CD8-positive, alpha-beta memory T cell (primary cell): ENCODE data around the gene TFR2. TPM values are rescaled to one million over a fixed set of nuclear protein-coding genes. Genes with fewer than 3 reads are reported as not detected.

ENCODE experiments used
- CTCF ChIA-PET: fragments of 350-600 bp; sonication (Branson Sonifier 250); formaldehyde crosslinking; loops from one replicate; lab custom pipeline; 2021; ENCODE audit warnings: antibody characterized with exemption; lab: Charles Lee
- POLR2A ChIA-PET: fragments of 350-600 bp; sonication (Branson Sonifier 250); formaldehyde crosslinking; loops from one replicate; lab custom pipeline; 2021; ENCODE audit warnings: antibody characterized with exemption; lab: Charles Lee
- DNase-seq, 5 donors: peaks; one replicate each; pipeline versions ENCODE4 v3.0.0 to v3.0.0-alpha.2; 2020 to 2022; ENCODE audit warnings: mixed read lengths in 1 of 5
- H3K27ac ChIP-seq: one replicate; pipeline ENCODE4 v1.7.0; 2013; ENCODE audit warnings: low read depth, mild to moderate bottlenecking, low read length, moderate library complexity
- H3K27me3 ChIP-seq: 2 replicates; pipeline ENCODE4 v1.7.0; 2013; ENCODE audit warnings: low read length, mild to moderate bottlenecking; ENCODE audit not compliant: insufficient read depth, poor library complexity, severe bottlenecking
- H3K36me3 ChIP-seq: 2 replicates; pipeline ENCODE4 v1.7.0; 2013; ENCODE audit warnings: mild to moderate bottlenecking, low read length, moderate library complexity; ENCODE audit not compliant: insufficient read depth
- H3K4me1 ChIP-seq: 2 replicates; pipeline ENCODE4 v1.7.0; 2013; ENCODE audit warnings: mild to moderate bottlenecking, low read length, moderate library complexity; ENCODE audit not compliant: insufficient read depth
- H3K4me3 ChIP-seq: 2 replicates; pipeline ENCODE4 v1.7.0; 2013; ENCODE audit warnings: mild to moderate bottlenecking, low read length
- H3K9me3 ChIP-seq: 2 replicates; pipeline ENCODE4 v1.7.0; 2013; ENCODE audit warnings: mild to moderate bottlenecking, low read length
- H3K27ac Mint-ChIP-seq, 8 donors: one replicate each; pipeline ENCODE4 v1.8.0; 2020 to 2021; ENCODE audit warnings: mixed read lengths in 8 of 8, mild to moderate bottlenecking in 6 of 8, inconsistent platforms in 3 of 8, moderate library complexity in 3 of 8
- H3K27me3 Mint-ChIP-seq, 2 donors: one replicate each; pipeline ENCODE4 v1.8.0; 2020 to 2021; ENCODE audit warnings: mixed read lengths in 2 of 2, mild to moderate bottlenecking in 1 of 2, moderate library complexity in 1 of 2
- H3K36me3 Mint-ChIP-seq, 3 donors: one replicate each; pipeline ENCODE4 v1.8.0; 2020 to 2021; ENCODE audit warnings: mixed read lengths in 3 of 3, inconsistent platforms in 1 of 3, mild to moderate bottlenecking in 1 of 3
- H3K4me1 Mint-ChIP-seq, 3 donors: one replicate each; pipeline ENCODE4 v1.8.0; 2020 to 2021; ENCODE audit warnings: mixed read lengths in 3 of 3, inconsistent platforms in 1 of 3, mild to moderate bottlenecking in 1 of 3
- H3K4me3 Mint-ChIP-seq, 7 donors: one replicate each; pipeline ENCODE4 v1.8.0; 2020 to 2021; ENCODE audit warnings: mixed read lengths in 7 of 7, mild to moderate bottlenecking in 6 of 7, moderate library complexity in 4 of 7, inconsistent platforms in 2 of 7
- H3K9me3 Mint-ChIP-seq, 5 donors: one replicate each; pipeline ENCODE4 v1.8.0; 2020 to 2022; ENCODE audit warnings: mixed read lengths in 5 of 5, mild to moderate bottlenecking in 3 of 5, moderate library complexity in 2 of 5, inconsistent platforms in 1 of 5
- polyA plus RNA-seq: library from polyadenylated mRNA; unstranded; fragments of 300-500 nt; fragmentation: Illumina TruSeq; gene quantifications from one replicate; pipeline ENCODE4 v1.2.3, GENCODE V29; 2021
- total RNA-seq, 2 experiments: library from RNA; stranded (reverse); gene quantifications; one replicate each; pipeline ENCODE4 v1.2.3, GENCODE V29; 2021

TFR2 gene
- total and polyA plus RNA-seq, 3 experiments from 2014 or later = 2.7 to 17.7 (median 14.6) TPM

GRCh38 chr7:100685631-100686145 lies 44.3 kb upstream of the TFR2 start:
- Histone ChIP-seq H3K27me3 (no peaks in the 10 kb centered on the region), H3K4me1 (peaks cover 9% of the 10 kb centered on the region), H3K9me3 (no peaks in the 10 kb centered on the region), H3K4me3 (no peak overlapping the region), H3K36me3 (peaks cover 11% of the 10 kb centered on the region), H3K27ac (no peak overlapping the region)
- ChIA-PET POLR2A (no interaction called here), CTCF (interaction anchor here (1.2 to 1.4 kb wide), 3 partner anchors 19 to 122 kb away, joined by 3 to 6 read pairs (median 3); no protein-coding TSS in a partner anchor)
- H3K27me3 Mint-ChIP-seq = no peaks in the 10 kb centered on the region
- peak overlapping the region in 1 of 8 donors; percentile 33 for H3K27ac Mint-ChIP-seq
- H3K36me3 Mint-ChIP-seq = peaks cover 0 to 72% (median 2%) of the 10 kb centered on the region in 3 donors
- H3K4me3 Mint-ChIP-seq = no peak overlapping the region
- H3K9me3 Mint-ChIP-seq = no peaks in the 10 kb centered on the region
- no peak for DNase-seq
- peaks cover 13 to 27% (median 22%) of the 10 kb centered on the region in 3 donors for H3K4me1 Mint-ChIP-seq

GRCh38 chr7:100685049-100685605 lies 43.8 kb upstream of the TFR2 start:
- Histone ChIP-seq H3K4me3 (no peak overlapping the region), H3K27me3 (no peaks in the 10 kb centered on the region), H3K36me3 (peaks cover 11% of the 10 kb centered on the region), H3K9me3 (no peaks in the 10 kb centered on the region), H3K4me1 (peaks cover 15% of the 10 kb centered on the region), H3K27ac (no peak overlapping the region)
- no peak for DNase-seq
- CTCF ChIA-PET = interaction anchor here (1.3 to 1.9 kb wide), 3 partner anchors 20 to 122 kb away, joined by 3 to 10 read pairs (median 6); partner anchors contain the start of gene POP7
- Mint-ChIP-seq H3K4me3 (no peak overlapping the region), H3K27ac (peak overlapping the region in 1 of 8 donors; percentile 33), H3K27me3 (no peaks in the 10 kb centered on the region), H3K4me1 (peaks cover 18 to 31% (median 23%) of the 10 kb centered on the region in 3 donors), H3K36me3 (peaks cover 0 to 77% (median 2%) of the 10 kb centered on the region in 3 donors), H3K9me3 (no peaks in the 10 kb centered on the region)
- POLR2A ChIA-PET = no interaction called here

GRCh38 chr7:100684534-100685042 lies 43.2 kb upstream of the TFR2 start:
- H3K4me3 Mint-ChIP-seq = no peak overlapping the region
- Histone ChIP-seq H3K27ac (no peak overlapping the region), H3K27me3 (no peaks in the 10 kb centered on the region), H3K4me3 (no peak overlapping the region), H3K9me3 (no peaks in the 10 kb centered on the region), H3K4me1 (peaks cover 16% of the 10 kb centered on the region), H3K36me3 (peaks cover 11% of the 10 kb centered on the region)
- H3K9me3 Mint-ChIP-seq = no peaks in the 10 kb centered on the region
- no peaks in the 10 kb centered on the region for H3K27me3 Mint-ChIP-seq
- ChIA-PET POLR2A (no interaction called here), CTCF (interaction anchor here (0.9 to 1.9 kb wide), 4 partner anchors 21 to 79 kb away, joined by 3 to 10 read pairs (median 5); partner anchors contain the start of gene POP7)
- no peak overlapping the region for H3K27ac Mint-ChIP-seq
- no peak for DNase-seq
- peaks cover 0 to 80% (median 2%) of the 10 kb centered on the region in 3 donors for H3K36me3 Mint-ChIP-seq
- peaks cover 22 to 31% (median 22%) of the 10 kb centered on the region in 3 donors for H3K4me1 Mint-ChIP-seq

GRCh38 chr7:100683659-100684533 lies 42.5 kb upstream of the TFR2 start:
- H3K9me3 Mint-ChIP-seq = no peaks in the 10 kb centered on the region
- H3K9me3 ChIP-seq = no peaks in the 10 kb centered on the region
- POLR2A ChIA-PET = interaction anchor here (0.6 to 1.1 kb wide), 2 partner anchors 21 to 93 kb away, joined by 3 to 8 read pairs; no protein-coding TSS in a partner anchor
- no peak overlapping the region for H3K4me3 Mint-ChIP-seq
- no peak overlapping the region for H3K27ac ChIP-seq
- CTCF ChIA-PET = interaction anchor here (0.9 to 8.8 kb wide), 5 partner anchors 8 to 98 kb away, joined by 3 to 91 read pairs (median 6); partner anchors contain the start of genes FBXO24, GIGYF1, LRCH4 and POP7
- peaks cover 16% of the 10 kb centered on the region for H3K4me1 ChIP-seq
- DNase-seq = no peak
- peaks cover 0 to 81% (median 2%) of the 10 kb centered on the region in 3 donors for H3K36me3 Mint-ChIP-seq
- H3K27me3 Mint-ChIP-seq = no peaks in the 10 kb centered on the region
- no peaks in the 10 kb centered on the region for H3K27me3 ChIP-seq
- peaks cover 22 to 31% (median 24%) of the 10 kb centered on the region in 3 donors for H3K4me1 Mint-ChIP-seq
- no peak overlapping the region for H3K27ac Mint-ChIP-seq
- peaks cover 16% of the 10 kb centered on the region for H3K36me3 ChIP-seq
- no peak overlapping the region for H3K4me3 ChIP-seq

- no peak overlapping the region for H3K27ac Mint-ChIP-seq
- Histone ChIP-seq H3K4me1 (peaks cover 16% of the 10 kb centered on the region), H3K27ac (no peak overlapping the region), H3K4me3 (no peak overlapping the region), H3K9me3 (no peaks in the 10 kb centered on the region), H3K27me3 (no peaks in the 10 kb centered on the region), H3K36me3 (peaks cover 16% of the 10 kb centered on the region)
- no peaks in the 10 kb centered on the region for H3K27me3 Mint-ChIP-seq
- ChIA-PET CTCF (interaction anchor here (0.9 to 8.8 kb wide), 5 partner anchors 9 to 97 kb away, joined by 3 to 91 read pairs (median 6); partner anchors contain the start of genes FBXO24, GIGYF1, LRCH4 and POP7), POLR2A (interaction anchor here (0.6 to 1.1 kb wide), 2 partner anchors 22 to 93 kb away, joined by 3 to 8 read pairs; no protein-coding TSS in a partner anchor)
- DNase-seq = no peak
- no peak overlapping the region for H3K4me3 Mint-ChIP-seq
- H3K9me3 Mint-ChIP-seq = no peaks in the 10 kb centered on the region
- peaks cover 0 to 78% (median 2%) of the 10 kb centered on the region in 3 donors for H3K36me3 Mint-ChIP-seq
- H3K4me1 Mint-ChIP-seq = peaks cover 22 to 31% (median 24%) of the 10 kb centered on the region in 3 donors
Measured at GRCh38 chr7:100682991-100683658, 41.8 kb upstream of the TFR2 start.

DNA sequence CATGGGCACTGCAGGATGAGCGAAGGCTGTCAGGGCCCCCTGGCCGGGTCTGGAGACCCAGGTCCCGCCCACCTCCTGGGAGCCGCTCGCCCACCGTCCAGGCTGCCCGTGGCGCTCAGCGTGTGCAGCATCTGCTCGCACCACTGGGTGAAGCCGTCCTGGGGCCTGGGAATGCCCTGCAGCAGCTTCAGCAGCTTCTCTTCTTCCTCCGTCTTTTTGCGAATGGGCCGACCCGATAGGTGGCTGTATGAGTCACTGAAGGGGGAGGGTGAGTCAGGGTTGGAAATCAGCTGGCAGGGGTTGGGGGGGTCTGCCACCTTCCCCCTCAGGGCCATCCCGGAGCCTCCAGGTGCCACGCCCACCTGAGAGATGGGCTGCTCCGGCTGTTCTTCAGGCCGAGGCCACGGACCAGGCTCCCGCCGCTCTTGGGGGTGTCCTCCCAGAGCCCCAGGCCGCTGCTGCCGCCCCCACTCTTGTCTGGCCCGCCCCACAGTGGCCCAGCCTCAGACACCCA lies 40.9 kb upstream of the TFR2 start:
- POLR2A ChIA-PET = interaction anchor here (0.6 to 1.2 kb wide), 2 partner anchors 8 to 11 kb away, joined by 4 read pairs; no protein-coding TSS in a partner anchor
- no peaks in the 10 kb centered on the region for H3K27me3 ChIP-seq
- H3K4me3 ChIP-seq = no peak overlapping the region
- H3K4me1 ChIP-seq = peaks cover 16% of the 10 kb centered on the region
- no peaks in the 10 kb centered on the region for H3K9me3 Mint-ChIP-seq
- no peak overlapping the region for H3K27ac ChIP-seq
- no peak overlapping the region for H3K27ac Mint-ChIP-seq
- no peaks in the 10 kb centered on the region for H3K27me3 Mint-ChIP-seq
- peaks cover 18% of the 10 kb centered on the region for H3K36me3 ChIP-seq
- peaks cover 24 to 37% (median 27%) of the 10 kb centered on the region in 3 donors for H3K4me1 Mint-ChIP-seq
- no peak for DNase-seq
- H3K4me3 Mint-ChIP-seq = no peak overlapping the region
- CTCF ChIA-PET = interaction anchor here (1.1 to 8.8 kb wide), 3 partner anchors 10 to 96 kb away, joined by 3 to 91 read pairs (median 6); partner anchors contain the start of genes FBXO24, GIGYF1 and LRCH4
- H3K36me3 Mint-ChIP-seq = peaks cover 0 to 80% (median 2%) of the 10 kb centered on the region in 3 donors
- no peaks in the 10 kb centered on the region for H3K9me3 ChIP-seq
